ENCODE measurements around the gene DPY19L1. TPM values are rescaled to one million over a fixed set of nuclear protein-coding genes. Genes with fewer than 3 reads are reported as not detected.

Gene DPY19L1
- total and polyA plus RNA-seq, 2 donors (not counting 3 experiments of a cell fraction or from before 2014, with no cell fraction given): 30.9 to 53.1 TPM

- FAIRE-seq (no peak), DNase-seq (ENCODE audit: low read depth, low spot score) (no peak)
- no TSS peak for BruUV-seq (replicated peaks)
- Histone ChIP-seq H3K27me3 (ENCODE audit: control insufficient read depth in 2 of 2, insufficient read depth in 2 of 2, low read length in 2 of 2) (no peaks in the 10 kb centered on the region), H3K4me3 (replicated peaks in 1 of 3; ENCODE audit: insufficient read depth in 1 of 3, low read depth in 1 of 3, low read length in 3 of 3) (no peak overlapping the region), H3K36me3 (ENCODE audit: control insufficient read depth in 2 of 2, extremely low read depth in 1 of 2, insufficient read depth in 2 of 2, low read length in 2 of 2) (no peaks in the 10 kb centered on the region), H3K9ac (replicated peaks; ENCODE audit: extremely low read depth, insufficient read depth, low read length) (no peak overlapping the region), H3K9me1 (replicated peaks; ENCODE audit: control insufficient read depth, extremely low read depth, insufficient read depth, low read length) (no peaks in the 10 kb centered on the region), H3K9me3 (replicated peaks; ENCODE audit: control insufficient read depth, insufficient read depth, low read length) (no peaks in the 10 kb centered on the region), H3K4me1 (ENCODE audit: control insufficient read depth, extremely low read depth, insufficient read depth, low read length) (no peaks in the 10 kb centered on the region), H3K4me2 (ENCODE audit: insufficient read depth, low read length) (no peak overlapping the region), H4K20me1 (replicated peaks; ENCODE audit: control insufficient read depth, extremely low read depth, insufficient read depth, low read length) (no peaks in the 10 kb centered on the region), H2AFZ (ENCODE audit: low read depth, low read length) (no peak overlapping the region), H3K79me2 (ENCODE audit: control insufficient read depth, insufficient read depth, low read length) (peaks cover 65% of the 10 kb centered on the region), H3K27ac (ENCODE audit: insufficient read depth, low read depth, low read length) (no peak overlapping the region)
- ChIA-PET CTCF (no interaction called here), POLR2A (no interaction called here)
- TF ChIP-seq GATA2 (IDR thresholded peaks at IDR 0.05; ENCODE audit: insufficient read depth, insufficient read length, low read depth, low read length) (no peak), MYC (IDR thresholded peaks at IDR 0.05; ENCODE audit: low read depth, low read length) (no peak), POLR2A (IDR thresholded peaks at IDR 0.05; ENCODE audit: low read depth, low read length) (no peak), MAX (IDR thresholded peaks at IDR 0.05; ENCODE audit: insufficient read depth, insufficient read length) (no peak), POLR2AphosphoS5 (IDR thresholded peaks at IDR 0.05; ENCODE audit: insufficient read depth, low read depth, low read length) (no peak), JUN (IDR thresholded peaks at IDR 0.05; ENCODE audit: borderline replicate concordance, insufficient read depth, insufficient read length, low read depth) (no peak), FOS (IDR thresholded peaks at IDR 0.05; ENCODE audit: borderline replicate concordance, insufficient read depth, low read length) (no peak), EZH2 (IDR thresholded peaks at IDR 0.05; ENCODE audit: borderline replicate concordance, low read depth, low read length, severe bottlenecking) (no peak)
- TF ChIP-seq, protein P1, sequence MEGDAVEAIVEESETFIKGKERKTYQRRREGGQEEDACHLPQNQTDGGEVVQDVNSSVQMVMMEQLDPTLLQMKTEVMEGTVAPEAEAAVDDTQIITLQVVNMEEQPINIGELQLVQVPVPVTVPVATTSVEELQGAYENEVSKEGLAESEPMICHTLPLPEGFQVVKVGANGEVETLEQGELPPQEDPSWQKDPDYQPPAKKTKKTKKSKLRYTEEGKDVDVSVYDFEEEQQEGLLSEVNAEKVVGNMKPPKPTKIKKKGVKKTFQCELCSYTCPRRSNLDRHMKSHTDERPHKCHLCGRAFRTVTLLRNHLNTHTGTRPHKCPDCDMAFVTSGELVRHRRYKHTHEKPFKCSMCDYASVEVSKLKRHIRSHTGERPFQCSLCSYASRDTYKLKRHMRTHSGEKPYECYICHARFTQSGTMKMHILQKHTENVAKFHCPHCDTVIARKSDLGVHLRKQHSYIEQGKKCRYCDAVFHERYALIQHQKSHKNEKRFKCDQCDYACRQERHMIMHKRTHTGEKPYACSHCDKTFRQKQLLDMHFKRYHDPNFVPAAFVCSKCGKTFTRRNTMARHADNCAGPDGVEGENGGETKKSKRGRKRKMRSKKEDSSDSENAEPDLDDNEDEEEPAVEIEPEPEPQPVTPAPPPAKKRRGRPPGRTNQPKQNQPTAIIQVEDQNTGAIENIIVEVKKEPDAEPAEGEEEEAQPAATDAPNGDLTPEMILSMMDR (IDR thresholded peaks at IDR 0.05; ENCODE audit: extremely low read depth in 1 of 2, insufficient read depth in 1 of 2, low read depth in 1 of 2, low read length in 2 of 2): no peak
- dilution Hi-C loops (cut with MboI; ENCODE audit: extremely low pct_ligation_motif_present, low sequenced_read_pairs) (no loop called here), intact Hi-C loops (cut with micrococcal nuclease) (no loop called here)
Observed at GRCh38 chr7:35021445-35021844, 15.8 kb downstream of the DPY19L1 start.
